Prostate gland (tissue), 2 donors: ENCODE results near the gene MS4A1.

Experiments
- POLR2A ChIP-seq: fragments of 450-650 bp; IDR thresholded peaks from one replicate; pipeline ENCODE4 v1.6.1; 2016; ENCODE audit warnings: antibody characterized with exemption, mild to moderate bottlenecking
- POLR2AphosphoS5 ChIP-seq: sonication (generic); formaldehyde crosslinking; IDR thresholded peaks from one replicate; pipeline ENCODE4 v1.6.1; 2017; ENCODE audit warnings: antibody characterized with exemption
- TF ChIP-seq, protein P1 (sequence below), 4 experiments: fragments of 200-600 bp in 2 of 4; fragments of 450-650 bp in 2 of 4; sonication (generic) in 2 of 4; IDR thresholded peaks; 1 replicate in 3 of 4; 2 replicates in 1 of 4; pipeline ENCODE4 v1.5.1; 2016 to 2019; ENCODE audit warnings: antibody characterized with exemption in 4 of 4, mild to moderate bottlenecking in 2 of 4, moderate library complexity in 2 of 4

DNA sequence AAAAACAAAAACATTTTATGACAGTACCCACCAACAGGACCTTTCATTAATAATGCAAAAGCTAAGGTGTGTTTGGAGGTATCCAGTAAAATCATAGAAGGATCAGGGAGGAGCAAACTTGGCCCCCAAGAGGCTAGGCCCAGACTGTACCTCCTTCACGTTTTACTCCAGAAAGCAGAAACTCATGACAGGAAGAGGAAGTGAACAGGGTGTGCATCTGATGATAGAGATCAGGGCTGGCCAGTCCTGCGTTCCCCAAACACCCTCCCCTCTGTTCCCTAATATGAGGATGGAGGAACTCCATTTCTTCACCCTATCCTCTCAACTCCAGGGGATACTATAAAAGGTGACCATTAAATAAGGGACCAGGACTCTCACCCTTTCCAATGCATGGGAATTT lies 26.7 kb downstream of the MS4A1 start:
- no peak for TF ChIP-seq POLR2A
- TF ChIP-seq, protein P1, sequence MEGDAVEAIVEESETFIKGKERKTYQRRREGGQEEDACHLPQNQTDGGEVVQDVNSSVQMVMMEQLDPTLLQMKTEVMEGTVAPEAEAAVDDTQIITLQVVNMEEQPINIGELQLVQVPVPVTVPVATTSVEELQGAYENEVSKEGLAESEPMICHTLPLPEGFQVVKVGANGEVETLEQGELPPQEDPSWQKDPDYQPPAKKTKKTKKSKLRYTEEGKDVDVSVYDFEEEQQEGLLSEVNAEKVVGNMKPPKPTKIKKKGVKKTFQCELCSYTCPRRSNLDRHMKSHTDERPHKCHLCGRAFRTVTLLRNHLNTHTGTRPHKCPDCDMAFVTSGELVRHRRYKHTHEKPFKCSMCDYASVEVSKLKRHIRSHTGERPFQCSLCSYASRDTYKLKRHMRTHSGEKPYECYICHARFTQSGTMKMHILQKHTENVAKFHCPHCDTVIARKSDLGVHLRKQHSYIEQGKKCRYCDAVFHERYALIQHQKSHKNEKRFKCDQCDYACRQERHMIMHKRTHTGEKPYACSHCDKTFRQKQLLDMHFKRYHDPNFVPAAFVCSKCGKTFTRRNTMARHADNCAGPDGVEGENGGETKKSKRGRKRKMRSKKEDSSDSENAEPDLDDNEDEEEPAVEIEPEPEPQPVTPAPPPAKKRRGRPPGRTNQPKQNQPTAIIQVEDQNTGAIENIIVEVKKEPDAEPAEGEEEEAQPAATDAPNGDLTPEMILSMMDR (IDR thresholded peaks at IDR 0.05), result no peak
- no peak for TF ChIP-seq POLR2AphosphoS5
